K562 (cell line): ENCODE data around the gene PKIB. TPM values are rescaled to one million over a fixed set of nuclear protein-coding genes. Genes with fewer than 3 reads are reported as not detected.

ENCODE experiments used
- ATAC-seq: fragments of 200-7000 bp; cut with Tn5 transposase; 3 replicates; pipeline ENCODE4 v1.9.1; 2020; ENCODE audit warnings: moderate library complexity
- BruUV-seq: library from RNA; stranded (reverse); fragments of 400-500 nt; replicated peaks from 2 replicates; lab custom pipeline; 2021; lab: Mats Ljungman, UMichigan
- CTCF ChIA-PET: fragments of 300-600 bp; formaldehyde crosslinking; extraction: SDS; loops from one replicate; lab custom pipeline; 2021; ENCODE audit warnings: low intra/inter-chr PET ratio; lab: Yijun Ruan, JAX
- POLR2A ChIA-PET: fragments of 300-600, 350-650 bp; sonication (Branson Sonifier 250); formaldehyde crosslinking; extraction: SDS; loops from one replicate; lab custom pipeline; 2021; ENCODE audit warnings: antibody characterized with exemption, inconsistent platforms; lab: Yijun Ruan, JAX
- DNase-seq, 4 experiments: peaks; one replicate each; pipeline versions ENCODE4 v3.0.0 to v3.0.0-alpha.2; 2011 to 2018; ENCODE audit warnings: low spot score in 3 of 4, mixed read lengths in 3 of 4; ENCODE audit errors: extremely low read depth in 1 of 4
- FAIRE-seq: peaks from 2 replicates; lab custom pipeline; 2011; peaks lifted over from hg19 to GRCh38; lab: Jason Lieb, UNC
- H2AFZ ChIP-seq: 2 replicates; pipeline ENCODE4 v1.6.0; 2011; ENCODE audit warnings: low read depth, low read length, control low read depth, inconsistent platforms
- H3K27ac ChIP-seq: fragments of 200-600 bp; 3 replicates; pipeline ENCODE4 v1.8.0; 2011; ENCODE audit warnings: low read depth, mild to moderate bottlenecking, control low read depth, inconsistent platforms, low read length, moderate library complexity, mixed read lengths; ENCODE audit errors: extremely low read depth
- H3K27me3 ChIP-seq, 2 experiments: fragments of 300-600 bp in 1 of 2; 2 replicates in 1 of 2; 3 replicates in 1 of 2; pipeline versions ENCODE4 v1.6.0 to v1.8.0; 2011; ENCODE audit warnings: inconsistent platforms in 2 of 2, low read length in 2 of 2, mild to moderate bottlenecking in 1 of 2, mixed read lengths in 1 of 2, moderate library complexity in 1 of 2; ENCODE audit not compliant: control insufficient read depth in 2 of 2, insufficient read depth in 2 of 2
- H3K36me3 ChIP-seq: fragments of 300-600 bp; 3 replicates; pipeline ENCODE4 v1.8.0; 2011; ENCODE audit warnings: mild to moderate bottlenecking, low read length, inconsistent platforms; ENCODE audit not compliant: control insufficient read depth, insufficient read depth
- H3K4me1 ChIP-seq, 2 experiments: fragments of 200-600 bp in 1 of 2; replicated peaks in 1 of 2; 2 replicates in 1 of 2; 3 replicates in 1 of 2; pipeline versions ENCODE4 v1.5.1 to v1.8.0; 2011; ENCODE audit warnings: inconsistent platforms in 2 of 2, low read length in 2 of 2, mild to moderate bottlenecking in 1 of 2, mixed read lengths in 1 of 2, moderate library complexity in 1 of 2; ENCODE audit not compliant: control insufficient read depth in 2 of 2, insufficient read depth in 2 of 2
- H3K4me2 ChIP-seq: 2 replicates; pipeline ENCODE4 v1.6.1; 2011; ENCODE audit warnings: low read length, control low read depth, inconsistent platforms, mixed read lengths; ENCODE audit not compliant: insufficient read depth
- H3K4me3 ChIP-seq: fragments of 200-600 bp; sonication (generic), shearing (Covaris generic); 2 replicates; pipeline ENCODE4 v1.5.1; 2016; ENCODE audit warnings: control low read depth, inconsistent platforms
- H3K79me2 ChIP-seq: fragments of 200-600 bp; 3 replicates; pipeline ENCODE4 v1.8.0; 2011; ENCODE audit warnings: low read length, inconsistent platforms; ENCODE audit not compliant: control insufficient read depth, insufficient read depth
- H3K9ac ChIP-seq, 2 experiments: 2 replicates each; pipeline versions ENCODE4 v1.6.0 to v1.6.1; 2011; ENCODE audit warnings: low read depth in 2 of 2, low read length in 2 of 2, control low read depth in 1 of 2, inconsistent platforms in 1 of 2, mild to moderate bottlenecking in 1 of 2, mixed read lengths in 1 of 2; ENCODE audit not compliant: insufficient read depth in 1 of 2
- H3K9me1 ChIP-seq: one replicate; pipeline ENCODE4 v1.6.0; 2011; ENCODE audit warnings: inconsistent platforms, mild to moderate bottlenecking, low read length, moderate library complexity; ENCODE audit not compliant: control insufficient read depth, insufficient read depth
- H3K9me3 ChIP-seq: replicated peaks from 2 replicates; pipeline ENCODE4 v1.5.1; 2011; ENCODE audit warnings: low read depth, low read length, inconsistent platforms; ENCODE audit not compliant: control insufficient read depth, insufficient read depth
- H4K20me1 ChIP-seq: replicated peaks from 2 replicates; pipeline ENCODE4 v1.6.1; 2011; ENCODE audit warnings: low read length, inconsistent platforms, mixed read lengths; ENCODE audit not compliant: control insufficient read depth, insufficient read depth
- FOXO4 ChIP-seq: fragments of 450-650 bp; formaldehyde crosslinking; IDR thresholded peaks from 2 replicates; pipeline ENCODE4 v1.4.0; 2020; ENCODE audit warnings: mild to moderate bottlenecking, moderate library complexity
- HNRNPH1 ChIP-seq: fragments of 200-400 bp; formaldehyde crosslinking; optimal IDR thresholded peaks from 2 replicates; pipeline ENCODE3; 2017; ENCODE audit warnings: low read depth, mild to moderate bottlenecking, low read length, moderate library complexity
- PTBP1 ChIP-seq: fragments of 200-400 bp; formaldehyde crosslinking; IDR thresholded peaks from 2 replicates; pipeline ENCODE4 v1.6.1; 2017; ENCODE audit warnings: low read depth, low read length
- ZNF124 ChIP-seq: sonication (generic); formaldehyde crosslinking; IDR thresholded peaks from 2 replicates; pipeline ENCODE4 v1.8.1; 2022; ENCODE audit warnings: missing genetic modification reagents
- WGBS: fragments of 100-300 bp; shearing (Covaris generic); methylation state at CpG from one replicate; pipeline ENCODE4 v1.1.6; 2016; ENCODE audit warnings: low coverage, mixed read lengths; ENCODE audit not compliant: insufficient coverage; ENCODE audit errors: missing lambda C conversion rate; 5-methylcytosine and 5-hydroxymethylcytosine counted together
- in situ Hi-C: fragments of 300-500 bp; cut with MboI; formaldehyde crosslinking; loops from 4 replicates; pipeline ENCODE4 v1.15.0; 2018; ENCODE audit warnings: inconsistent platforms, mixed read lengths
- intact Hi-C: fragments of 100-400 bp; cut with micrococcal nuclease; formaldehyde crosslinking; loops from 2 replicates; pipeline ENCODE4 v1.14.2; 2022
- polyA plus RNA-seq, 8 experiments: library from polyadenylated mRNA; depleted of rRNA in 4 of 8; stranded (reverse) in 5 of 8; unstranded in 3 of 8; fragments of >200 nt; fragmentation: Nextera tagmentation in 2 of 8; fragmentation: Illumina TruSeq in 1 of 8; extraction: Ambion mirVana in 2 of 8; extraction: Trizol in 1 of 8; gene quantifications; 2 replicates each; pipeline versions ENCODE4 v1.2.1 to v1.2.3, GENCODE V29; 2011 to 2014; ENCODE audit warnings: inconsistent platforms in 1 of 8, missing spikeins in 1 of 8
- total RNA-seq, 7 experiments: library from RNA; depleted of rRNA in 6 of 7; stranded (reverse); fragments of >200 nt in 6 of 7; fragmentation: Illumina TruSeq in 2 of 7; extraction: Trizol in 2 of 7; gene quantifications; 2 replicates each; pipeline versions ENCODE4 v1.2.1 to v1.2.3, GENCODE V29; 2011 to 2021; ENCODE audit warnings: low replicate concordance in 1 of 7

The PKIB gene
- total and polyA plus RNA-seq, 9 of the 15 experiments (the other 6 are each of a cell fraction or from before 2014, with no cell fraction given), result 14.8 to 37.5 (median 27.4) TPM

GRCh38 chr6:122683989-122684651 is 73.9 kb downstream of the PKIB start:
- H3K4me1 ChIP-seq, result no peaks in the 10 kb centered on the region
- H3K9ac ChIP-seq, result no peak overlapping the region
- H3K27me3 ChIP-seq, result no peaks in the 10 kb centered on the region
- FAIRE-seq (no peak), DNase-seq (no peak), ATAC-seq (no peak)
- H3K9me3 ChIP-seq, result no peaks in the 10 kb centered on the region
- no TSS peak for BruUV-seq
- H2AFZ ChIP-seq, result no peak overlapping the region
- WGBS, result 15% methylated on average over 1 of the region's 1 CpG
- H3K4me2 ChIP-seq, result no peak overlapping the region
- no peak for TF ChIP-seq HNRNPH1
- H3K79me2 ChIP-seq, result no peaks in the 10 kb centered on the region
- no peak overlapping the region for H3K4me3 ChIP-seq
- intact Hi-C loops, result no loop called here
- H3K9me1 ChIP-seq, result no peaks in the 10 kb centered on the region
- no peaks in the 10 kb centered on the region for H3K36me3 ChIP-seq
- no peak overlapping the region for H3K27ac ChIP-seq
- in situ Hi-C loops, result no loop called here
- H4K20me1 ChIP-seq, result no peaks in the 10 kb centered on the region
- POLR2A ChIA-PET, result no interaction called here
- CTCF ChIA-PET, result no interaction called here

GRCh38 chr6:122692175-122692598 is 82.0 kb downstream of the PKIB start:
- Histone ChIP-seq H2AFZ (no peak overlapping the region), H3K36me3 (no peaks in the 10 kb centered on the region), H3K4me2 (no peak overlapping the region), H3K4me3 (no peak overlapping the region)
- DNase-seq, result no peak
- no peak for ATAC-seq
- TF ChIP-seq FOXO4 (CRISPR knock-in tag) (no peak), ZNF124 (CRISPR knock-in tag) (no peak), PTBP1 (no peak)
- TF ChIP-seq, all 486 proteins: peak for 0
- FAIRE-seq, result no peak
- intact Hi-C loops, result no loop called here
- Histone ChIP-seq H3K79me2 (no peaks in the 10 kb centered on the region), H3K9me3 (no peaks in the 10 kb centered on the region), H4K20me1 (no peaks in the 10 kb centered on the region), H3K27ac (no peak overlapping the region), H3K27me3 (no peaks in the 10 kb centered on the region), H3K4me1 (no peaks in the 10 kb centered on the region), H3K9ac (no peak overlapping the region), H3K9me1 (no peaks in the 10 kb centered on the region)
- CTCF ChIA-PET, result no interaction called here
- in situ Hi-C loops, result no loop called here
- BruUV-seq, result no TSS peak
- POLR2A ChIA-PET, result no interaction called here
- WGBS, result 18% methylated on average over 3 of the region's 3 CpGs
